Measurements from ENCODE around the gene PRM1.

DNA sequence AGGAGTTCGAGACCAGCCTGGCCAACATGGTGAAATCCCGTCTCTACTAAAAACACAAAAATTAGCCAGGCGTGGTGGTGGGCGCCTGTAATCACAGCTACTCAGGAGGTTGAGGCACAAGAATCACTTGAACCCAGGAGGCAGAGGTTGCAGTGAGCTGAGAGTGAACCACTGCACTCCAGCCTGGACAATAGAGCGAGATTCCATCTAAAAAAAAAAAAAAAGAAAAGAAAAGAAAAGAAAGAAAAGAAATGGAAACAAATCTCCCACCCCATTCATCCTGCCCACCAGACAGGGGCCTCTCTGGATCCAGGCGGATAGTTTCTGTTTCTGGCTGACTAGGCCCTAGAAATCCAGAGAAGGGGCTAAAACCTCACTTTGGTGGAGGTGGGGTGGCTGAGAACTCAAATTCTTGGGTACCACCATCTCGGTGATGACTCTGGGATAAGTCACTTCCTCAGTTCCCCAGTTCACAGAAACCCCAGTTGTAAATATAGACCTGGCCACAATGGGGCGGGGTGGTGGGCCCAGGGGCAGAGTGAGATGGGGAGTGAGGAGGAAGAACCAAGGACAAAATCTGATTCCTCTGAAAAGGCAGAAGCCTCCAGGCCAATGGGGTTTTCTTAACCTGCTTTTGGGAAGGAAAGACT is 47.3 kb downstream of the PRM1 start:
- TF ChIP-seq, protein P1, sequence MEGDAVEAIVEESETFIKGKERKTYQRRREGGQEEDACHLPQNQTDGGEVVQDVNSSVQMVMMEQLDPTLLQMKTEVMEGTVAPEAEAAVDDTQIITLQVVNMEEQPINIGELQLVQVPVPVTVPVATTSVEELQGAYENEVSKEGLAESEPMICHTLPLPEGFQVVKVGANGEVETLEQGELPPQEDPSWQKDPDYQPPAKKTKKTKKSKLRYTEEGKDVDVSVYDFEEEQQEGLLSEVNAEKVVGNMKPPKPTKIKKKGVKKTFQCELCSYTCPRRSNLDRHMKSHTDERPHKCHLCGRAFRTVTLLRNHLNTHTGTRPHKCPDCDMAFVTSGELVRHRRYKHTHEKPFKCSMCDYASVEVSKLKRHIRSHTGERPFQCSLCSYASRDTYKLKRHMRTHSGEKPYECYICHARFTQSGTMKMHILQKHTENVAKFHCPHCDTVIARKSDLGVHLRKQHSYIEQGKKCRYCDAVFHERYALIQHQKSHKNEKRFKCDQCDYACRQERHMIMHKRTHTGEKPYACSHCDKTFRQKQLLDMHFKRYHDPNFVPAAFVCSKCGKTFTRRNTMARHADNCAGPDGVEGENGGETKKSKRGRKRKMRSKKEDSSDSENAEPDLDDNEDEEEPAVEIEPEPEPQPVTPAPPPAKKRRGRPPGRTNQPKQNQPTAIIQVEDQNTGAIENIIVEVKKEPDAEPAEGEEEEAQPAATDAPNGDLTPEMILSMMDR (IDR thresholded peaks at IDR 0.05; ENCODE audit: borderline replicate concordance, extremely low read depth, low read length, poor library complexity, severe bottlenecking) = peak; percentile 37
- no peak for TF ChIP-seq EZH2 (IDR thresholded peaks at IDR 0.05; ENCODE audit: borderline replicate concordance, low read depth, low read length, severe bottlenecking)
